ENCODE data around the gene INSL3. TPM values are rescaled to one million over a fixed set of nuclear protein-coding genes. Genes with fewer than 3 reads are reported as not detected.
A peak's percentile ranks its signal among the peaks of the same experiment; 100 is the strongest.

INSL3 gene
- total RNA-seq, 1 donor from 2014 or later, result not detected

DNA sequence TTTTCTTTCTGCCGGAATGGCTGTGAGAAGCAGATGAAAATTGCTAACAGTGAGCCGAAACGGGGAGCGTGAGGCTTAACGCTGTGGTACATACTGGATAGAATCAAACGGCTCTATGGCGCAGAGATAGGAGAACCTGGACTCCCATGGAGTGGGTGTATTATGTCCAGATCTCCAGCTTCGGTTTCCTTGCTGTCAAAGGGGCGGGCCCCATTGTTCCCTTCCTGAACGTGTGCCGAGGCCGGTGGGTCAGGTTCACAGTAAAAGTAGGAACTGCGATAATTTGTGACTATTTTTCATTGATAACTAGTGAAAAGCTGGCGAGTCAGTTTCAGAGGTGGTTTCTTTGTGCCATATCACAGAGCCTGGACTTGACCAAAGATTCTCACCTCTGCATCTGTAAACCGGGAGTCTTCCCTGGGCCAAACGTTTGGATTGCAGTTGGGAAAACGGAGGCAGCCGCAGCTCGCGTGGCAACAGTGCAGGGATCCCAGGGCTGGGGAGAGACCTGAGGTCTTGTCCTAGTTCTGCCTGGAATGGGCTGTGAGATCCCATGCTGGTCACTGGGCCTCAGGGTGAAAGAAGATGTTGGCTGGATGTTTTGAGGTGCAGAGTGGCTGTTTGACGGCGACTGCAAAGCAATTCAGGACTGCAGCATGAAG is 39.1 kb upstream of the INSL3 start:
- H3K36me3 ChIP-seq (ENCODE audit: control insufficient read depth, insufficient read depth, low read length), result peaks cover 26% of the 10 kb centered on the region
- H3K27me3 ChIP-seq (ENCODE audit: control insufficient read depth, insufficient read depth, low read length), result no peaks in the 10 kb centered on the region
- no peak for FAIRE-seq
- TF ChIP-seq, protein P1, sequence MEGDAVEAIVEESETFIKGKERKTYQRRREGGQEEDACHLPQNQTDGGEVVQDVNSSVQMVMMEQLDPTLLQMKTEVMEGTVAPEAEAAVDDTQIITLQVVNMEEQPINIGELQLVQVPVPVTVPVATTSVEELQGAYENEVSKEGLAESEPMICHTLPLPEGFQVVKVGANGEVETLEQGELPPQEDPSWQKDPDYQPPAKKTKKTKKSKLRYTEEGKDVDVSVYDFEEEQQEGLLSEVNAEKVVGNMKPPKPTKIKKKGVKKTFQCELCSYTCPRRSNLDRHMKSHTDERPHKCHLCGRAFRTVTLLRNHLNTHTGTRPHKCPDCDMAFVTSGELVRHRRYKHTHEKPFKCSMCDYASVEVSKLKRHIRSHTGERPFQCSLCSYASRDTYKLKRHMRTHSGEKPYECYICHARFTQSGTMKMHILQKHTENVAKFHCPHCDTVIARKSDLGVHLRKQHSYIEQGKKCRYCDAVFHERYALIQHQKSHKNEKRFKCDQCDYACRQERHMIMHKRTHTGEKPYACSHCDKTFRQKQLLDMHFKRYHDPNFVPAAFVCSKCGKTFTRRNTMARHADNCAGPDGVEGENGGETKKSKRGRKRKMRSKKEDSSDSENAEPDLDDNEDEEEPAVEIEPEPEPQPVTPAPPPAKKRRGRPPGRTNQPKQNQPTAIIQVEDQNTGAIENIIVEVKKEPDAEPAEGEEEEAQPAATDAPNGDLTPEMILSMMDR (IDR thresholded peaks at IDR 0.05; ENCODE audit: insufficient read depth, low read length, severe bottlenecking), result no peak
- no peak for DNase-seq (ENCODE audit: low read depth)
- peak overlapping the region; percentile 100 for H3K4me3 ChIP-seq (ENCODE audit: low read depth, low read length)

DNA sequence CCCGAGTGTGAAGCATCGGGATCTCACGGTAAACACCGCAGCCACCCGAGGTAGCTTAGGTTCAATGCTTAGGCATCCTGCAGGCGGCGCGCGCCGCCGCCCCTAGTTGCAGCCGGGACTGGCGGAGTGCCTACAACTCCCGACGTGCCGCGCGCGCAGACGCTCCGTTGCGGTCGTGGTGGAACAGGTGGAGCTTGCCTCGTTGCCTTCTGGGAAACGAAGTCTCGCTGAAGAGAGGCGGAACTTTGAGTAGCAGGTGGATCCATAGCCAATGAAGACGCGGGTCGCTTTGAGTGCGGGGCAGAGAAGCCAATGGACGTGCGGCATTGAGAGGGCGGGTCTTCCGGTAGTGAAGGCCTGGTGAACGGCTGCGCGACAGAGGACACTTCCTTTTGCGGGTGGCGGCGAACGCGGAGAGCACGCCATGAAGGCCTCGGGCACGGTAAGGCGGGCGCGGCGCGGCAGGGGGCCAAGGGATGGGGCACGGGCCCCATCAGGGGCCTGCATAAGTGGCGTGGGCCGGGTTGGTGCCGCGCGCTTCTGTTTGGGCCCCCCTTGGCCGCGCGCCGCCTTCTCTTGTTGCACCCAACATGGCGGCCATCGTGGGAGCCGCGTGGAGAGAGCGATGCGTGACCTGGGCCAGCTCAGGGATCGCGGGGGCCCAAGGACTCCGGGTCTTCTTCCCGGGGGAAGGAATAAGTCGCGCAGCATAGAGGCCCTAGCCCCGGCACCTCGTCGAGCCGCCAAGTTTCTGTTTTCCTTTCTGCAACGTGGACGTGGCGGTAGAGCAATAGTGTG is 38.4 kb upstream of the INSL3 start, which contains the start of gene RPL18A:
Gene RPL18A, plus strand, starts transcription at position 378 of the 798 bp plus-strand sequence. Its CDS starts 47 bp downstream, at position 425.
- peak; percentile 99 for DNase-seq (ENCODE audit: low read depth)
- no peak for FAIRE-seq
- peak within 1 kb of the TSS; percentile 100 for H3K4me3 ChIP-seq (ENCODE audit: low read depth, low read length)
- TF ChIP-seq, protein P1 (IDR thresholded peaks at IDR 0.05; ENCODE audit: insufficient read depth, low read length, severe bottlenecking), result peak; percentile 93
- H3K27me3 ChIP-seq (ENCODE audit: control insufficient read depth, insufficient read depth, low read length), result no peaks in the 10 kb centered on the region
- H3K36me3 ChIP-seq (ENCODE audit: control insufficient read depth, insufficient read depth, low read length), result peaks cover 26% of the 10 kb centered on the region

DNA sequence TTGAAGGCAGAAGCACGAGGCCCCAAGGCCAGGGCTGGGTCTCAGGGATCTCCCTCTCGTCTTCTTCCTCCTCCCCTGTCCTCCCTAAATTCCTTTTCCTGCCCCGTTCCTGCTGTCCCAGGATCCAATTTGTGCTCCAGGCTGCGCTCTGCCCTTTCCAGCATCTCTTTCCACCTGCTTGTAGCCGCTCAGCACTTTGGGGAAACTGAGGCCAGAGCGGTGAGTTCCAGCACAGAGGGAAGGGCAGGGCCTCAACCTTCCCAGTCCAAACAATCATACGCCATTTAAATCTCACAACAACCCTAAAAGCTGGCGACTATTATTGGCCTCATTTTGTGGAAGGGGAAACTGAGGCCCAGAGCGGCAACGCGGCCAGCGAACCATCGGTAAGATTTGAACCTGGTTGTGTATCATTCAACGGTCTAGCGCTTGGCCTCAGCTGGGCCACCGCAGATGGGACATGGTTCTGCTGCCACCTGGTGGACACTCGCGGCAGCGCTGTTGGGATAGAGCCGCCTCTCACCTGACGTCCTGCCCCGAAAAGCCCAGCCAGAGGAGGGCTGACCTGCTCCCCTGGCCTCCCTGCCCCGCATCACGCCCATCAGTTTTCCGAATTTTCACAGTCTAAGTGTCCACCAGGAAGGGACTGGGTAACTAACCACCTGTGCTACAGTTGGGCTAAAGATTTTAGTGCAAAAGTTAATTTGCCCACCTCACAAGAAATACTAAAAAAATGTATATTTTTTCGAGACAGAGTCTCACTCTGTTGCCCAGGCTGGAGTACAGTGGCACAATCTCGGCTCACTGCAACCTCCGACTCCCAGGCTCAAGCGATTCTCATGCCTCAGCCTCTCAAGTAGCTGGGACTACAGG is 34.2 kb upstream of the INSL3 start:
- DNase-seq (ENCODE audit: low read depth) (peak; percentile 37), FAIRE-seq (no peak)
- no peaks in the 10 kb centered on the region for H3K27me3 ChIP-seq (ENCODE audit: control insufficient read depth, insufficient read depth, low read length)
- H3K4me3 ChIP-seq (ENCODE audit: low read depth, low read length), result no peak overlapping the region
- H3K36me3 ChIP-seq (ENCODE audit: control insufficient read depth, insufficient read depth, low read length), result no peaks in the 10 kb centered on the region
- TF ChIP-seq, protein P1 (IDR thresholded peaks at IDR 0.05; ENCODE audit: insufficient read depth, low read length, severe bottlenecking), result peak; percentile 100

DNA sequence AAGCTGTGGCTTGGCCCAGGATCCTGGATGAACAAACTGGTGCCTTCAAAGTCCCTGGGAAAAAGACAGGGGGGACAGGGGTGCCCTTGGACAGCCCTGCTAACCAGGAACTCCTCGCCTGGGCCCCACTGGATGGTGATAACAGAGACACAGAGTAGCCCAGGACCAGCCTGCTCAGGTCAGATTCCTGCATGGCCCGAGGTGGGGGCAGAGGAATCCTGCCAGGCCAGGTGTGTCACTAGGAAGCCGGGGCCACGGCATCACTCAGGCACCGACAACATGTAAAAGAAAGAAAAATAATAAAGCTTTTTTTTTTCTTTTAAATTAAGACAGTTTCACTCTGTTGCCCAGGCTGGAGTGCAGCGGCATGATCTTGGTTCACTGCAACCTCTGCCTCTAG is 32.7 kb upstream of the INSL3 start:
- Histone ChIP-seq H3K27me3 (ENCODE audit: control insufficient read depth, insufficient read depth, low read length) (no peaks in the 10 kb centered on the region), H3K36me3 (ENCODE audit: control insufficient read depth, insufficient read depth, low read length) (no peaks in the 10 kb centered on the region), H3K4me3 (ENCODE audit: low read depth, low read length) (no peak overlapping the region)
- TF ChIP-seq, protein P1 (IDR thresholded peaks at IDR 0.05; ENCODE audit: insufficient read depth, low read length, severe bottlenecking), result no peak
- DNase-seq (ENCODE audit: low read depth) (no peak), FAIRE-seq (no peak)

DNA sequence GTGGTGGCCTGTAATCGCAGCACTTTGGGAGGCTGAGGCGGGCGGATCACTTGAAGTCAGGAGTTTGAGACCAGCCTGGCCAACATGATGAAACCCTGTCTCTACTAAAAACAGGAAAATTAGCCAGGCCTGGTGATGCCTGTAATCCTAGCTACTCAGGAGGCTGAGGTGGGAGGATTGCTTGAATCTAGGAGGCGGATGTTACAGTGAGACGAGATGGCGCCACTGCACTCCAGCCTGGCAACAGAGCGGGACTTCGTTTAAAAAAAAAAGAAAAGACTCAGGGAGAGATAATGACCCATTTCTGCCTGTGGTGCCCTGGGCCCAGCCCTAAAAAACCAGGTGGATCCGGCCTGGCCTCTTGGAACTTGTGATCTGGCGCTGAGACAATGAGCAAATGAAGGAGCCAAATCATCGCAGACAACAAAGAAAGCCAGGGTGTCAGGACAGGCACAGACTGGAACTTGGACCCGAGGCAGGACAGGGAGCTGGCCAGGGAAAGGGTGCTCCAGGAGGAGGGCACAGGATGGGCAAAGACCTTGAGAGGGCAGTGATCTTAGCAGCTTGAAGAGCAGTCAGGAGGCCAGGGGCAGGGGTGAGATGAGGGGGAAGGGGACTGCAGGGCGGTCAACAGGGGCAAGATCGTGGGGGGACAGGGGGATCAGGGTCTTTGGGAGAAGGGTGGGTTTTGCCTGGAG is 27.4 kb upstream of the INSL3 start:
- TF ChIP-seq, protein P1 (IDR thresholded peaks at IDR 0.05; ENCODE audit: insufficient read depth, low read length, severe bottlenecking), result no peak
- DNase-seq (ENCODE audit: low read depth) (no peak), FAIRE-seq (no peak)
- no peaks in the 10 kb centered on the region for H3K27me3 ChIP-seq (ENCODE audit: control insufficient read depth, insufficient read depth, low read length)
- no peak overlapping the region for H3K4me3 ChIP-seq (ENCODE audit: low read depth, low read length)
- H3K36me3 ChIP-seq (ENCODE audit: control insufficient read depth, insufficient read depth, low read length), result no peaks in the 10 kb centered on the region

All from bronchial epithelial cell (primary cell).